SK-N-MC (cell line): ENCODE results near the gene CAPSL.

Experiments used
- EZH2 ChIP-seq: fragments of 200-600 bp; sonication (generic); IDR thresholded peaks from one replicate; pipeline ENCODE4 v1.6.1; 2017; ENCODE audit warnings: antibody characterized with exemption
- FOXP2 ChIP-seq: optimal IDR thresholded peaks from 2 replicates; pipeline ENCODE3; 2011; ENCODE audit warnings: mild to moderate bottlenecking, moderate library complexity; ENCODE audit not compliant: insufficient read depth; ENCODE audit errors: extremely low read length, control extremely low read depth
- POLR2AphosphoS5 ChIP-seq: IDR thresholded peaks from 2 replicates; pipeline ENCODE4 v1.6.1; 2012; ENCODE audit warnings: mild to moderate bottlenecking, low read depth, low read length, borderline replicate concordance

- no peak for TF ChIP-seq EZH2
- TF ChIP-seq POLR2AphosphoS5, result no peak
- TF ChIP-seq FOXP2, result no peak
Observed at GRCh38 chr5:35867998-35868397, 70.4 kb downstream of the CAPSL start.
